Measurements from ENCODE around the gene GIMAP1.

Gene GIMAP1

DNA sequence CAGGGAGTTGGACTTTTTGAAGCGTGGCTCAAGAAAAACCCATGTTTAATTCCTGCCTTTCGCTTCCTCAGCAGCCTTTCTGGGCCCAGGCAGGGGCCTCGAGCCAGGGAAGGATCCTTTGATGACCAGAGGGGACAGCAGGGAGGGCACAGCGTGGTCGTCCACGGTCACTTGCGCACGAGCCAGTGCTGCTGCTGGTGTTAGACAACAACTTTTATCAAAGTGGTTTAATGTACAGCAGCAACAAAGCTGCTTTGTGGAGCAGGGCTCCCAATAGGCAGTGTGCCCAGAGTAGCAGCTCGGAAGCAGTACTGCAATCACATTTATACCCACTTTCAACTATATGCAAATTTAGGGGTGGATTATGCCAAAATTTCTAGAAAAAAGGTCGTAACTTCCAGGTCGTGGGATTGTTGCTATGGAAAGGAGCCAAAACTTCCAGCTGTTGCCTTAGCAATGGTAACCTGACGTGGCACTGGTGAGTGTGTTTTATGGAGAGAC is 6.1 kb downstream of the GIMAP1 start:
- DNase-seq, result no peak

- no peak for DNase-seq
Measured at GRCh38 chr7:150723467-150723866, 7.1 kb downstream of the GIMAP1 start.

DNA sequence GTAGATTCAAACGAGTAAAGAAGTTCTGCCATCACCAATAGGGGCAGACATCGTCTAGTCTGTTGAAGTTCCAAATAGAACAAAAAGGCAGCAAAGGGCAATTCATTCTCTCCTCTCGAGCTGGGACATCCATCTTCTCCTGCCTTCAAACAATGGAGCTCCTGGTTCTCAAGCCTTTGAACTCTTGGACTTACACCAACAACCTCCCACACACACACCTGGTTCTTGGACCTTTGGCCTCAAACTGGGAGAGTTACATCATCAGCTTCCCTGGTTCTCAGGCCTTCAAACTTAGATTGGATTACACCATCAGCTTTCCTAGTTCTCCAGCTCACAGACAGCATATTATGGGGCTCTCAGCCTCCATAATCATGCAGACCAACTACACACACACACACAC is 11.0 kb downstream of the GIMAP1 start:
- DNase-seq, result no peak

- no peak for DNase-seq
Measured at GRCh38 chr7:150728011-150728410, 11.6 kb downstream of the GIMAP1 start.

- DNase-seq, result no peak
Measured at GRCh38 chr7:150728609-150729008, 12.2 kb downstream of the GIMAP1 start.

- no peak for DNase-seq
Measured at GRCh38 chr7:150731916-150732315, 15.5 kb downstream of the GIMAP1 start.

GRCh38 chr7:150732786-150733481 is 16.5 kb downstream of the GIMAP1 start:
- no peak for DNase-seq

- no peak for DNase-seq
Measured at GRCh38 chr7:150733482-150734095, 17.2 kb downstream of the GIMAP1 start.

DNA sequence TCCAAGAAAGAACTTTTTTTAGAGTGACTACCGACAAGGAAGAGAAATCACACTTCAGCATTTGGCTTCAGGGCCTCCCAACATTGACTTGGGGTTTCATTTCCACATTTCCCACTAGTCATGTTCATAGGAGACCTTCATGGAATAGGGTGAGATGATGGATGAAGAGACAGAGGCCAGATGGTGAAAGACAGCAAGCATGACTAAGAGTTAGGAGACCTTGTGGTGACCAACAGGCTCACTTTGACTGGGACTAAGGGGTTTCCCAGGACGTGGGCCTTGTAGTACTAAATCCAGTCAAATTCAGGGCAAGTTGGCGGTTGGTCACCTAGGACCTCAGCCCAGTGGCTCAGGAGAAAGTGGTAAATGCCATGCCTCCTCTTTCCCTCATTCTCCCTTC is 17.8 kb downstream of the GIMAP1 start:
- no peak for DNase-seq

DNA sequence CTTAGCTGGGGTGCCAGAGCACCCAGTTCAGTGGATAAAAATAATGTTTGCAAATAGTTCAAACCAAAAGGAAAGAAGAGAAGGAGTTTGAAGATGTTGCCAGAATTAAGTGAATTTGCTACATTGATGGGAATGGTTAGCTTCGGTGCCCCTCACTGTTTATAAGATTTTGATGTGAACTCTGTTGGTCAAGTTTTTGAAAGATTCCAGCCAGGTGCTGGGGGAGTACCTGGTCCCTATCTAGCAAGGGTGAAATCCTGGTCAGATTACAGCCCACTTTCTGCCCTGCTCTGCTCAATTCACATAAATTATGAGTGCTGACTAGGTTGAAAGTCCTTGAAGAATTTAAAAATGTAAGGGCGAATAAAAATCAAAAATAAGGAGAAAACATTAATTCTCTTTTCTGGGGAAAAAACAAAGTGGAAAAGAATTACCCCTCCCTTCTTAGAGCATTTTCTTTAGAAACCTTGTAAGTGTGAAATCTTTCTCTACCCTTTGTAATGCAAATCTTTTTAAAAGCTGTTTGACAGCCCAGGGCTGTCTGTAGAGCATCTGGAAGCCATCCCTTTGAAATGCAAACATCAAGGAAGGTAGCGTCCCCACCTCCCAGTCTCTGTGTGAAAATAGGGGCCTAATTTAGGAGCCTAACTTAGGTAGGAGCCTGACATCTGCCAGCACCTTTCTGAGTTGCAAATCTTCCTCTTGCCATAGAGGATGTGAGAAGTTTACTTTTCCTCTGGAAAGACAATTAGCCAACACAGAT is 19.4 kb downstream of the GIMAP1 start:
- DNase-seq, result no peak

- no peak for DNase-seq
Measured at GRCh38 chr7:150736864-150737263, 20.5 kb downstream of the GIMAP1 start.

DNA sequence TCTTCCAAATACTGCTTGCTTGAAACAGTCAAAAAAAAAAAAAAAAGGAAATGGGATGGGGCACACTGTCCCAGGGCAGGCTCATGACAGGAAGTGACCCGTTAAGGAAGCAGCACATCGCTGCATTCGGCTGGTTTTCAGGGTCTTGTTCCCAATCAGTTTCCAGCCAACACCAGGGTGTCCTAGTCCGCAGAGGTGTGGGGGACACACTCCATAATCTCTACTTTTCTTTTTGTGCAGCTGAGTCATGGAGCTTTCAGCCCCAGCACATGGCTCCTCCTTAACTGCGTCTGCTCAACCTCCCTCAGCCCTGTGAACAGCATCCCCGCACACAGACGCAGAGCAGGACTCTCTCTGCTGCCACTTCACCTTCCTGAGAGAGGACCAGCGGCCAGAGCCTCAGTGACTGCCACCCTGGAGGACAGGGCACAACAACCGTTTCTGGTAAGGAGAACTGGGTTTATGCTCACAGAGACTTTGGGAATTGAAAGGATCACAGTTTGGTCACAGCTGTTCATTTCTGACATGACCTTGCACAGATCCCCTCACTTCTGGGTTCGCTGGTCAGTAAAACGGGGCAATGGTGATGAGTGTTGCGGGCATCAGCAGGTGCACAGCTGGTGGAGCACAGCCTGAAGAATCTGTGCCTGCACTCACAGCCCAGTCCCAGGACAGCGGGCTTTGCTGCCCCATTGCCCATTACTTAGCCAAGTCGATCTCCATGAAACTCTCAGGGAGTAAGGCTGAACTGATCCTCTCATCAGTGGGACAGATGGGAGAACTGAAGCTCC is 21.0 kb downstream of the GIMAP1 start, which contains the start of gene GIMAP5:
Gene GIMAP5, plus strand, starts transcription at position 154 of the 791 bp plus-strand sequence. CDS start 3,467 bp downstream, outside the sequence.
- DNase-seq, result peak in 2 of 4 experiments; percentile 56 to 65

GRCh38 chr7:150738092-150738491 is 21.7 kb downstream of the GIMAP1 start:
- peak in 1 of 4 experiments; percentile 22 for DNase-seq

- no peak for DNase-seq
Measured at GRCh38 chr7:150738591-150739001, 22.2 kb downstream of the GIMAP1 start.

DNA sequence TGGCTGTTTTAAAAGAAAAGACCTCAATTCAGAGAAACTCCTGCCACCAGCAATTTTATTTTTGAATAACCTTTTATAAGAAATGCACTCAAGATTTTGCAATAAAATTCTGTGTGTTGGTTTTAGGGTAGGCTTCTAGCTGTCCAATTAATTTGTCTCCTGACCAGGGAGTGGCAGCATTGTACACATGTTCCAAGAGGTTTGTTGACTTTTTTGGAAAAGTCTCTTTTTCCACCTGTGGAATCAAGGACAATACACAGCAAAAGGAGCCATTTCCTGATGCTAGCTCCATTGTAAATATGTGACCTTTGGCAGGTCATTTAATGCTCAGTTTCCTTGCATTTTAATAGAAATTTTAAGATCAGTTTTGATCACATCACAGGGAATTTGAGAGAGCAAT is 22.6 kb downstream of the GIMAP1 start:
- DNase-seq, result no peak

DNA sequence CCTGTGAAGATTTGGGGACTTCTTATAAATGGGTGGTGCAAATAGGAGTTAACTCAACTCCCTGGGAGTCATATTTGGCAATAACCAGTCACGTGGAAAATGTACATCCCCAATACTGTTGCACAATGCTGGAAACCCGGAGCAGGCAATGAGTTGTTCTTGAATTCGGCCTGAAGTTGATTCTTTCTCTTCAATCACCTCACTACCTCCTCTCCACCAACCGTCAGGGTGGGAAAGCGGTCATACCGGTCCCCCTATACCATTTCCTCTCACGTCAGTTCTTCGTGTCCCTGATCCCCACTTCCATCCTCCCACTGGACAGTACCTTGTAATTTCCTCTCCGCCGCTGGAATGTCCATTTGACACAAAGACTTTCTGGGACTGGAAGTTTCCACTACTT is 23.6 kb downstream of the GIMAP1 start:
- DNase-seq, result no peak

- DNase-seq, result no peak
Measured at GRCh38 chr7:150742286-150742968, 26.0 kb downstream of the GIMAP1 start.

DNA sequence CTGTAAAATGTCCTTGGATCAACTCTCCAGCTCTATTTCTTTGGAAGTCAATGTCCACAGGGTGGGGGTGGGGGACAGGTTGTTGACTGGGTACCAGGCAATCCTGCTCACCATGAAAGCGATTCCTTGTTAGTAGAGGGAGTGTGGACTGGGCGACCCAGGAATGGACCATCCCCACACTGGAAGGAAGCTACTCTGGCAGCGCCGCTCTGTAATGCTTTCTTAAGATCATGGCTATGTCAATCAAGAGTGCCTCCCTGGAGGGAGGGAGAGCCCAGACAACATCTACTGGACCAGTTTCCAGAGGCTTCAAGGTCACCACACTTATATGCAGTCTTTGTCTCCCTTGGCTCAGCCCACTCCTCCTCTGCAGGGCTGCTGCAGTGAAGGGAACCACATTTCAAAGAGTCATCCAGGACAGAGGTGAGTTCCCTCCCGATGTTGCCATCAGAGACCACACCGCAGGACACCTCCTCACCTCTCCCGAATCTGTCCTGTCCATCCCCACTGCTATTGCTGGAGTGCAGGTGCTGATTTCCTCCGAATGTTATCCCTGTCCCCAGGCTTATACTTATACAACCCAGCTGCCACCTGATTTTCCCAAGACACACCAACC is 27.7 kb downstream of the GIMAP1 start:
- DNase-seq, result no peak

GRCh38 chr7:150745086-150745485 is 28.7 kb downstream of the GIMAP1 start:
- DNase-seq, result no peak

DNA sequence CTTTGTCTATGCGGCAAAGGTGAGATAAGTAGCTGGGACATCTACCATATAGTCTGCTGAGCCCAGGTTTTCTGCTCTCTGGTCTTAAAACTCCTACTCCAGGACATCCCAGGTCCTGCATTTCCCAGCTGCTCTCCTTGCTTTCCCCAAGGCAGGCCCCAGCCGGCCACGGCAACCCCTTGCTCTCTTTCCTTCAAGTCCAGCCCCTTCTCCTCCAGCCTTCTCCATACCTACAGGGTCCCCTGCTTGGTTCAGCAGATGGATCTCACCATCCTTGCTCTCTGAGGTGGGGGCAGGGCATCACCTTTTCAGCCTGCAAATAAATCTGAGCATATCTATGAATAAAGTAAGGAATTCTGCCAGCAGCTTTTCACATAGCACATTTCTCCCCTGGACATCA is 29.5 kb downstream of the GIMAP1 start:
- DNase-seq, result no peak

GRCh38 chr7:150746921-150747320 is 30.5 kb downstream of the GIMAP1 start:
- DNase-seq, result no peak

- DNase-seq, result no peak
Measured at GRCh38 chr7:150748376-150748775, 32.0 kb downstream of the GIMAP1 start.

Data from activated naive CD4-positive, alpha-beta T cell (primary cell).